HTERT RPE-1 (cell line): Measurements from ENCODE around the gene DHX40.
"Not testable (repeated sequence)": the region's sequence is repeated elsewhere in the genome, so short reads cannot be mapped to it uniquely, and the experiment has no call there.

Experiments
- in situ Hi-C: fragments of 300-500 bp; cut with MboI; formaldehyde crosslinking; loops from 4 replicates; pipeline ENCODE4 v1.14.3; 2020; ENCODE audit warnings: low sequenced_read_pairs

The DHX40 gene

DNA sequence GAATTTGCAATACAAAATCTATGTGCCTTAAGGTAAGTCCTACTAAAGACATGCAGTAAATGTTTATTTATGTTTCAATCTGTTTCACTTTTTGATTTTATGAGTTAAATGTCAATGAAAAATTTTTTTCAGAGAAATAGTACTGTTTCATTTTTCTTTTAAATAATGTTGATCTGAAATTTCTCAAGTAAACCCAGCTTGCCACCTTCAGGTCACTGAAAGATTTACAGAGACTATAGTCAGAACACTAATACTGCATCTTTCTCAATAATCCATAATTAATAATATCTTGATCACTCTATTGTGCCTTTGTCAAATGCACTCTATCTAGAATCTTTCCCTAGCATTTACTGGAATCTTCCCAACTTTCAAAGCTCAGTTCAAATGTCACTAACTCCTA is 6.5 kb upstream of the DHX40 start:
- in situ Hi-C loops = no loop called here

DNA sequence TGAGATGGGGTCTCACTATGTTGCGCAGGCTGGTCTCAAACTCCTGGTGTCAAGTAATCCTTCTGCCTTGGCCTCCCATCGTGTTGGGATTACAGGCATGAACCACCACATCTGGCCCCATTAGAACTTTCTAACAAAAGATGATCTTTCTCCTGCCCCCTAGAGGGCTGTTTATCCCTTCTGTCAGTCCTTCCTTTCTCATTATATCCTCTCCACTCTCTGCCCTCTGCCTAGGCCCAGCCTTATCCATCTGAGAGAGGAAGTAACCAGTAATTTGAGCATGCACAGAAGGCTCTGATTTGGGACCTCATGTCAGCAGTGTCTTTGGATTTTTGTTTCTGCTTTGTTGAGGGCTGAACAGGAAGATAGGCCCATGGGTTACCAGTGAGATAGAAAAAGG is 4.4 kb upstream of the DHX40 start:
- in situ Hi-C loops = no loop called here

DNA sequence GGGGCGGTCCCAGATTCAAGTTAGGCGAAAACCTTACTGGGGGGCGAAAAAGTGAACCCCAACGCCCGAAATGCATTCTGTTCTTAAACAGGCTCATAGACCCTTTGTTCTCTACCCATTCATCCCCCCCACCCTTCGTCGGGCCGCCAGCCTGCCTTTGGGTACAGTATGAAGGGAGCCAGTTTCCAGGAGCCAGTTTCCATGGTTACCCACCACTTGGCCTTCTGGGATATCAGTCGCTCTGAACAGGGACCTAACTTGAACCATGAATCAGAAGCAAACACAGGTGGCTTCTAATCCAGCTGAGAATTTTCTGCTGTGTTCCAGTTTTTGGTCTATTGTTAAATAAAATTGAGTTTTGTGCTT is 532 bp downstream of the DHX40 start:
- in situ Hi-C loops = no loop called here

DNA sequence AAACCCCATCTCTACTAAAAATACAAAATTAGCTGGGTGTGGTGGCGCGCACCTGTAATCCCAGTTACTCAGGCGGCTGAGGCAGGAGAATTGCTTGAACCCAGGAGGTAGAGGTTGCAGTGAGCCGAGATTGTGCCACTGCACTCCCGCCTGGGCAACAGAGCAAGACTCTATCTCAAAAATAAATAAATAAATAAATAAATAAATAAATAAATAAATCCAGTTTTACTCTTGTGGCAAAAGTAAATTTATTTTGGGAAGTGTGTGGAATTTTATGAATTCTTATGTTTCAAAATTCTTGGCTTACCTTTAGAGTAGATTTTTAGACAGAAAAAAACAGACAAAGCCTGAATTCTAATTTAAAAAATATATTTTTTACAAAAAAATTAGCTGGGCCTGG is 3.7 kb downstream of the DHX40 start:
- in situ Hi-C loops = not testable (repeated sequence)

DNA sequence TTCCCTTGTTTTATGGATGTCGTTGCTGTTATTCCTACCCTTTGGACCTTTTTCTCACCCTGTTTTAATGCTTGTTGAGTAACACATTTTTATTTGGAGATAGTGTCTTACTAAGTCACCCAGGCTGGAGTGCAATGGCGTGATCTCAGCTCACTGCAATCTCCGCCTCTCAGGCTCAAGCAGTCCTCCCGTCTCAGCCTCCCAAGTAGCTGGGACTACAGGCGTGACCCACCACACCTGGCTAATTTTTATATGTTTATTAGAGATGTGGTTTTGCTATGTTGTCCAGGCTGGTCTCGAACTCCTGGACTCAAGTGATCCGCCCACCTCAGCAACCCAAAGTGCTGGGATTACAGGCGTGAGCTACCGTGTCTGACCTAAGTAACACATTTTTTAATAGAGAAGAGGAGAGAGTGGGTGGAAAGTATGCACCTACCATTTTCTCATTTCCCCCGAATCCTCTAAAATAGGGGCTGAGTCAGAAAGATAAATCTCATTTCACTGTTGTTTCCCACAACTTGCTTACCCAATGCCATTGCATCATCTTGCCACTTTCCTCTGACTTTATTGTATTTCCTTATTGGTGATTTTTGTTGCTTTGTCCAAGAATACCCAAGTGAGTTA is 7.0 kb downstream of the DHX40 start:
- in situ Hi-C loops = no loop called here

DNA sequence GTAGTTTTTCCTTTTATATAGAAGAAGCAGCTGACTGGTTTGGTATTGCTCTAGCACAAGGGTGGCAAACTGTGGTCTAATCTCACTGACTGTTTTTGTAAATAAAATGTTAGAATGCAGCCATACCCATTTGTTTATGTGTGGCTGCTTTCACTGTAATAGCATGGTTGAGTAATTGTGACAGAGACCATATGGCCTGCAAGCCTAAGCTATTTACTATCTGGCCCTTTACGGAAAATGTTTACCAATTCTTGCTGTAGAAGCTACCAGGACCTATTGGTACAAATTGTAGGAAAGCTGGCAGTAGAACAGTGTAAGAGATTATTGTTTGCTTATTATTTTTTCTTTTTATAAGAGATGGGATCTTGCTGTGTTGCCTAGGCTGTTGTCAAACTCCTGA is 18.8 kb downstream of the DHX40 start:
- in situ Hi-C loops = not testable (repeated sequence)

DNA sequence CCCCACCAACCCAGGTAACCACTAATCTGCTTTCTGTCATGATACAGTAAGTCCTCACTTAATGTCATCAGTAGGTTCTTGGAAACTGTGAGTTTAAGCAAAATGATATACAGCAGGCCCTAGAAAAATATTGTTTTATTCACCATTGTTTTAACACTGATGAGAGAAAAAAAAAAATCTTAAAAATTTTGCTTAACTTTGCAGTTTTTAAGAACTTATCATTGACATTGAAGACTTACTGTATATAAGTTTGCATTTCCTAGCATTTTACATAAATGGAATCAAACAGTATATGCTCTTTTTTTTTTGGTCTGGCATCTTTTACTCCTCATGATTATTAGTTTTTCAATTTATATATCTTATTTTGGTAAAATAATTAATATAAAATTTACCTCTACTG is 34.8 kb downstream of the DHX40 start:
- in situ Hi-C loops = no loop called here

DNA sequence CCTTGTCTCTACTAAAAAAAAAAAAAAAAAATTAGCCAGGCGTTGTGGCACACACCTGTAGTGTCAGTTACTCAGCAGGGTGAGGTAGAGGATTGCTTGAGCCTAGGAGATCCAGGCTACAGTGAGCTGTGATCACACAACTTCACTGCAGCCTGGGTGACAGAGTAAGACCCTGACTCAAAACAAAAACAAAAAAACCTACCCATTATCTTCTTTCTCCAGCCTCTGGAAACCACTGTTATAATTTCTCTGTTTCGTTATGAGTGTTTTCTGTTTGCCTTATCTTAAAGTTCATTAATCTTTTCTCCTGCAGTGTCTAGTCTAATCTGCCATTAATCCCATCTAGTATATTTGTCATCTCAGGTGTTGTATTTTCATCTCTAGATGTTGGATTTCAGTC is 35.7 kb downstream of the DHX40 start:
- in situ Hi-C loops = no loop called here

DNA sequence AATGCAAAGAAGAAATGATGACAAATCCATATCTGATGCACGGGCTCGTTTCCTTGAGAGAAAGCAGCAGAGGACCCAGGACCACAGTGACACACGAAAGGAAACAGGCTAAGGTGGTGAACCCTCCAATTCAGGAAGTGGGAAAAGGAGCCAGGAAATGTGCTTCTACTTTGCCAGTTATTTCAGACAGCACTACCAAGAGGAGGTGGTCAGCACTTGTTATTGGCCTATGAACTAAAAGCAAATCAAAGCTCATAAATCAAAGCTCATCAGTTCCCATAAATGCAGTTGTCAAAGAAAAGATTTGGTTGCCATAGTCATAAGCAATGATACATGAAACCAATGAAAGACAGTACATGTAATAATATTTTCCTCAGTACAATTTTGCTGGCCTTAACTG is 41.7 kb downstream of the DHX40 start:
- in situ Hi-C loops = no loop called here

DNA sequence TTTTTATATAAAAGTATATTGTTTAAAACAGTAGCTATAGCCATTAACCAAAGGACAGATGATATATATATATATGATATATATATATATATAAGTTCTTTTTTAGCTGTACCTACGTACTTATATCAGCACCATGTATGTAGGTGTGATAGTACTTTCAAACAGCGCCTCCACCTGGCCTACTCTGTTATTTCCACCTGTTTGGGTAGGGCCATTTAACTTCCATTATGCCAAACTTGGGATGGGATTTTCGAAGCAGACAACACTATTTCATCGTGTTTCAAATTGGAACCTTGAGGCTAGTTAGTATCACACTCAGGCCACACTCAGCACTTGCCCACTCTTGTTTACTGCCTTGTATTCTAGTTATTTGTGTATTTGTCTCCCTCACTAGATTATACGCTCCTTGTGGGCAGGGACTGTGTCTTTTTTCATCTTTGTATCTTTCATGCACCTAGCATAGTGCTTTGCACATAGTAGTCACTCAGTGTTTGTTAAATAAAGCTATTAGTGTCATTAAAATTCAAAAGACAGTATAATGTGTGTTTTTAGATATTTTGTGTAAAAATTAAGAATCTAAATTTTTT is 42.5 kb downstream of the DHX40 start:
- in situ Hi-C loops = no loop called here

DNA sequence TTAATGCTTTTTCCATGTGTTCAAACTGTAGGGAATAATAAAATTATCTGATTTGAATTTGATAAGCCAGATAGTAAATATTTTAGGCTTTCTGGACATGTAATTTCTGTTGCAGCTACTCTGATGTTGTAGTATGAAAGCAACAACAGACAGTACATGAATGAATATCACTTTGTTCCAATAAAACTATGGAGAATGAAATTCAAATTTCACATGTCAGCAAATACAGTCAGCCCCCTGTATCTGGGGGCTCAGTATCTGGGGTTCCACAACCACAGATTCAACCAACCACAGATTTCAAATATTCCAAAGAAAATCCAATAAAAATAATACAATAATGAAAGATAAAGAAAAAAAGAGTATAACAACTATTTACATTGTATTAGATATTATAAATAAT is 46.1 kb downstream of the DHX40 start:
- in situ Hi-C loops = no loop called here

DNA sequence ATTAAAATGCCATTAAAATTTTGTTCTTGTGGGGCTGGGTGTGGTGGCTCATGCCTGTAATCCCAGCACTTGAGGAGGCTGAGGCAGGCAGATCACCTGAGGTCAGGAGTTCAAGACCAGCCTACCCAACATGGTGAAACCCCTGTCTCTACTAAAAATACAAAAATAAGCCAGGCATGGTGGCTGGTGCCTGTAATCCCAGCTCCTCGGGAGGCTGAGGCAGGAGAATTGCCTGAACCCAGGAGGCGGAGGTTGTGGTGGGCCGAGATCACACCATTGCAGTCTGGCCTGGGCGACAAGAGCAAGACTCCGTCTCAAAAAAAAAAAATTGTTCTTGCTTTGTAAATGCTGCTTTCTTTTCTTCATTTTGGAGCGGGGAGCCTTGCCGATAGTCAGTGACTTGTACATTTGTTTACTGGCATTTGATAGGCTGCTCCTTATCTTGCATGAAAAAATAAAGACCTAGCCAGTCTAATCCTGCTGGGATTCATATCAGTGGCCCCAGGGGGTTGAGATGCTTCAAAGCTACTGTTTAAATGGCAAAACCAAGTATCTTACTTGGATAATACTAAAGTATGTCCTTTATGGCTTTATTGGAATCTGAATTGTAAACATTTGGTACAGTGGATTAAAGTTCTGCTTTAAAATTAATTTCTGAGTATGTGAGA is 51.0 kb downstream of the DHX40 start:
- in situ Hi-C loops = no loop called here

DNA sequence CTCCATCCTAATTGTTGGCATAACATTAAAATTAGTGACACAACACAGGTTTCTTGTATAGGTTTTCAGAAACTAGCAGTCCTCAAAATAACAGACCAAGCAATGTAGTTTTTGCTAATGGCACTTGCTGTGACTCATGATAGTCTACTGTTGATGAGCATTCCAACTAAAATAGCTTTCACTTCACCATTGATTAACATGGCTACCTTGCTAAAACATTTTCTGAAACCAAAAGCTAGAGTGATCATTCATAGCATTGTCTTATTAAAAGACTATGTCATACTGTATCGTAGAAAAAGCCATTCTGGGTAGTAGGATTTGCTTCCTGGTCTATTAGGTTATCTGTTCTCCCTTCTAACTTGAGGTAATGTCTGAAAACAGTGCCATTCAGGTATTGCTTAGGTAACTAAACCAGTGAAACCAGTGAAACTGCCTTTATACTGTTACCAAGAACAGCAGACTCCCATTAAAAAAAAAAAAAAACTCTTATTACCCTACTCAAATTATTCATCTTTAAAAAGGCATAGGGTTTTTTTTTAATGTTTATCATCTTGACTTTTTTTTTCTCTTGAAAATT is 51.8 kb downstream of the DHX40 start:
- in situ Hi-C loops = no loop called here

DNA sequence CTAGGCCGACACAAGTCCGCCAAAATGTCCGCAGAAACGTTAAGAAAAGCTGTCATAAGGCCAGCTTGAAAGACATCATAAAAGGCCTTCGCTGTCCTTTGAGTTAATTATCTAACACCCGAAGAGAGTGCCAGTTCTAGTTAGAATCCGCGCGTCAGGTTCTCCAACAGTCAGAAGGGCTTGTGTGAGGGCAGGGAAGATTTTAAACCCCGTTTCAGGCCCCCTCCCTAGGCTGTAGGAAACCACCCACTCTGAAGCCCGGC is 53.6 kb downstream of the DHX40 start:
- in situ Hi-C loops = no loop called here

DNA sequence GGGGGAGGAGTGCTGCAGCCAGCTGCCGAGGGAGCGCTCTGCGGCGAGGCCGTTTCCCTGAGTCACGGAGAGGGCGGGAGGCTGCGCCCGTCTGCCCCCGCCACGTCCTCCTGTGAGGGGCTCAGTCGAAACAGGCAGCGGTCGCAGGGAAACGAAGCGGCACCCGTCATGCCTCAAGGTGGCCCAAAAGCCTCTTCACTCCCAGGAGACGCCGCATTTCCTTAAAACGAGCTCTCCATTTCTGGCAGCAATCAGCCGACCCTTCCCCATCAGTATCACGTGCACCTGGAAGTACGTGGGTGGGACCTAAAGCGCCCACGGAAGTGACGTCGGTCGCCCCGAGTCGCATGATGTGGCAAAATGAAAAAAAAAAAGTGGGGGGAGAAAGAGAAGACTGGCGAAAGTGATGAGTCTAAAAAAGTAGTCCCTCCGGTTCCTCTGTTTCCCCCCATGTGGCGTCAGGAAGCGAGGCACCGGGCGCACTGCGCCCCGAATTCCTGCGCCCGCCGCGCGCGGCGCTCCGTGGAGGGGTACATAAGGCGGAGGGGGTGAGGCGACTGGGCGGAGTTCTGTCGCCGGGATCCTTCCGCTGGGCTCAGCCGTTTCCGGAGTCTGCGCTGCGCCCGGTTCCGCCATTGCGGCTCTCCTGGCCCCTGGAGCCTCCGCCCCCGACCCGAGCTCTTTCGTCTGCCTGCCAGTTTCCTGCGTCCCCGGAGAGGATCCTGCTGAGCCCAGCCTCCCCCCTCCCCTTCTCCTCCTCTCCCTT is 54.1 kb downstream of the DHX40 start, which contains the start of gene CLTC:
Gene CLTC (plus strand): TSS at position 598 of the 766 bp plus-strand sequence. CDS start 237 bp downstream, outside the sequence.
- in situ Hi-C loops = no loop called here

DNA sequence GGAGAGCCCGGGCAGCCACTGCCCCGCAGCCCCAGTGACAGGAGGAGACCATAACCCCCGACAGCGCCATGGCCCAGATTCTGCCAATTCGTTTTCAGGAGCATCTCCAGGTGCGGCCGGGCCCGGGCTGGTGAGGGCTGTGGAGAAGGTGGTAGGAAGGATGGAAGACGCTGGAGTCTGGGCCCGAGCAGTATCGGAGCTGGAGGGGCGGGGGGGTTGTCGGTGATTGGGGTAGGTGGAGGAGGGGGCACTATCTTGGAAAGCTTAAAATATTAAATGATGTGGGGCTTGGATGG is 54.6 kb downstream of the DHX40 start:
- in situ Hi-C loops = no loop called here

DNA sequence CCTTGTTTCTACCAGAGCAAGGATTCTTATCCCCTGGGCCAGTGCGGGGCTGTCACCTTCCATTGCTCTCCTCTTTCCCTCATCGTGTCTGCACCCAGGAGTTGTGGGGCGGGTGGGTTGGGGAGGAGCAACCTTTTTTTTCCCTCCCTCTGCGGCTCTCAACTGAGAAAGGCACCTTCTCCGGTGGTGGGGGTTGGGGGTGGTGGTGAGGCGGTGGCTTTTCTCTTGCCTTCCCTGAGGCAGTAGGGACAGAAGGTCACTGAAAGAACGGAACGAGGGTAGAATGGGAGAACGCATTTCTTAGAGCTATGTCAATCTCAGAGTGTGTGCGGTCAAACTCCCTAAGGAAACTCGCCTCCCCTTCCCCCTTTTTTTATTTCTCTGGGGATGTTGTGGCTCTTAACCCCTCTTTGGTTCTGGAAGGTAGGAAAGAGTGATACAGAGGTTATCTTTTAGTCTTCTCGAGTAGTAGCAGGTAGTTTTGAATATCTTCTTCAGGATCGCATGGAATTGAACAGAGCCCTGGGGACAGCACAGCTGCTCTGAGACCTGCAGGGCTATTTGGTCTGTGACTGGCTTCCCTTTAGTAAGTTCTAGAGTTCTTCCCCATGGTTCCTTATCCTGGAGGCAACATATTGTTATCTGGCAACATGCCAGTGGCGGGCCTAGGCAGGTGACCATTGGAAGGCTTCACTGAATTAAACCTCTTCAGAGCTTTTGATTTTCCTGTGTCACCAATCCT is 55.3 kb downstream of the DHX40 start:
- in situ Hi-C loops = no loop called here

DNA sequence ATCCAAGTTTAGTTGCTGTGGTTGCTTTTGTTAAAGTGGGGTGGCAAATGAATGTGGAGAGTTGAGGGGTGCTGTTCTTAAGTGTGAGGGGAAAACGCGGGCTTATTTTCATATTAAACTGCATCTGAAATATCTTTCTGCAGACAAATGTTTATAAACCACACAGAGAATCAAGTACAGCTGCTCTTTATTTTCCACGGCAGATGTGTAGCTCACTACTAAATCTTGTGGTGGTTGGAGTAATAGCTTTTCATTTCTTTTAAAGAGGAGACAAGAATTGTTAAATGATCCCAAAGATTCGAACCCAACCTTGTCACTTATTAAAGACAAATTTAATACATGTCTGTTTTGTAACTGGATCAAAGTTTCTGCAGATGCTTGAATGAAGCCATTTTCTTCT is 56.4 kb downstream of the DHX40 start:
- in situ Hi-C loops = no loop called here

DNA sequence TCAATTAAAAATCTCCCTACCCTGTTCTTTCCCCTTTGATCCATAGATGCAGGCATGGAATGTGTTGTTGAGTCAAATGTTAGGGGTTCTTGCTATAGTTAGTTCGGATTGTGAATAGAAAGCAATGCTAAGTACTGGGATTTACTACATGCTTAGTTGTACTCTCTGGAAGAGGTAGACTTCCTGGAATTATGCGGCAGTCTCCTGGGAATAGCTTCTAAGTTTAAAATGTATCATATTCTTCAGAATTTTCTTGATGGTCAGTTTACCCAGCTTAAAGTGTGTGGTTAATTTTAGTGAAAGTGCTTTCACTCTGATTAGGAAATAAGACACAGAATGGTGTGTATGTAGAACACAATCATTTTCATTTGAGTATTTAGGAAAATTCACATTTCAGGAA is 57.7 kb downstream of the DHX40 start:
- in situ Hi-C loops = no loop called here

DNA sequence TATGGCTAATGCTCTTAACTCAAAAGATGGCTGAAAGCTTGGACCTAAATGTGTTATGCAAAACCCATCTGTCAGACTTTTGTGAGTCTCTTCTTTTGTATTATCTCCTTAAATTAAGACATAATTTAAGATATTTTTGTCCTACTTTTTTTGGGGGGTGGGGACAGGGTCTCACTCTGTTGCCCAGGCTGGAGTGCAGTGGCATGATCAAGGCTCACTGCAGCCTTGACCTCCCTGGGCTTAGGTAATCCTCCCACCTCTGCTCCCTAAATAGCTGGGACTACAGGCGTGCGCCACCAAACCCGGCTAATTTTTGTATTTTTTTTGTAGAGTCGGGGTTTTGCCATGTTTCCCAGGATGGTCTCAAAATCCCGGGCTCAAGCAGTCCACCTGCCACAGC is 61.3 kb downstream of the DHX40 start:
- in situ Hi-C loops = no loop called here

DNA sequence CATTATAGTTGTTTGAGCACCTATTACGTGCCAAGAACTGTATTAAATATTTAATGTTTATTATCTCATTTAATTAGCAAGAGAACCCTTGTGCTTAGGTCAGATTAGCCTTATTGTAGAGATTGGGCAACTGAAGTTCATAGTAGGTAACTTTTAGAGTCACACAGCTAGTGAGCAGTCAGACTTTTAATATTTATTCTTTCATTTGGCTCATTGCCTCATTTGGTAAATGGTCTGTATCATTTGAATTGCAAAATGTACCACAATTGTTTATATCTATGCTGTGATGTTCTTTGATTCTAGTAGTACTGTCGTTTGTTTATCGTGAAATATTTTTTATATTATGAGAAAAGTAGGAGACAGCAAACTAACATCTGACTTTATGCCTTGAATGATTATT is 61.9 kb downstream of the DHX40 start:
- in situ Hi-C loops = no loop called here
